Mesenteric fat pad (tissue), 1 donor: ENCODE data around the gene KRTAP21-2. TPM values are rescaled to one million over a fixed set of nuclear protein-coding genes. Genes with fewer than 3 reads are reported as not detected.

Experiments used
- total RNA-seq: library from RNA; stranded (reverse); fragmentation: NEBNext Ultra II Directional; extraction: Animal tissue kit (Norgen Biotek cat#: 25700); gene quantifications from one replicate; pipeline ENCODE4 v1.2.1, GENCODE V29; 2021
- donor health status: DM: yes; HTN: yes; CAD: no.

Gene KRTAP21-2
- total RNA-seq, 1 donor from 2014 or later: not detected

Other genes with a start within 250 kb of the KRTAP21-2 start
- not detected for gene KRTAP19-5, start 245.1 kb downstream of the KRTAP21-2 start, total RNA-seq
- not detected for gene KRTAP19-6, start 205.4 kb downstream of the KRTAP21-2 start, total RNA-seq
- not detected for gene KRTAP19-7, start 185.9 kb downstream of the KRTAP21-2 start, total RNA-seq
- gene KRTAP22-2, start 156.9 kb downstream of the KRTAP21-2 start, total RNA-seq: not detected
- not detected for gene KRTAP6-3, start 154.8 kb downstream of the KRTAP21-2 start, total RNA-seq
- gene KRTAP6-2, start 148.4 kb downstream of the KRTAP21-2 start, total RNA-seq: not detected
- gene KRTAP22-1, start 146.2 kb downstream of the KRTAP21-2 start, total RNA-seq: not detected
- gene KRTAP6-1, start 133.3 kb downstream of the KRTAP21-2 start, total RNA-seq: not detected
- not detected for gene KRTAP20-1, start 130.8 kb downstream of the KRTAP21-2 start, total RNA-seq
- not detected for gene KRTAP20-4, start 126.6 kb downstream of the KRTAP21-2 start, total RNA-seq
- not detected for gene KRTAP20-2, start 112.1 kb downstream of the KRTAP21-2 start, total RNA-seq
- gene KRTAP20-3, start 104.4 kb downstream of the KRTAP21-2 start, total RNA-seq: not detected
- not detected for gene KRTAP21-3, start 28.5 kb downstream of the KRTAP21-2 start, total RNA-seq
- not detected for gene KRTAP21-1, start 8.2 kb upstream of the KRTAP21-2 start, total RNA-seq
- not detected for gene KRTAP8-1, start 66.0 kb upstream of the KRTAP21-2 start, total RNA-seq
- gene KRTAP7-1, start 82.5 kb upstream of the KRTAP21-2 start, total RNA-seq: not detected
- not detected for gene KRTAP11-1, start 134.3 kb upstream of the KRTAP21-2 start, total RNA-seq